Kidney (tissue), 22 donors: Measurements from ENCODE around the gene PIF1. TPM values are rescaled to one million over a fixed set of nuclear protein-coding genes. Genes with fewer than 3 reads are reported as not detected.

Experiments
- DNase-seq, 5 donors: peaks; one replicate each; pipeline ENCODE4 v3.0.0-alpha.2; 2013 to 2020
- FAIRE-seq: peaks from 2 replicates; lab custom pipeline; 2012; peaks lifted over from hg19 to GRCh38; lab: Jason Lieb, UNC
- H3K27ac ChIP-seq, 2 donors: one replicate each; pipeline ENCODE4 v1.7.0; 2013; ENCODE audit warnings: low read depth in 2 of 2, low read length in 2 of 2, inconsistent platforms in 1 of 2
- H3K27me3 ChIP-seq: one replicate; pipeline ENCODE4 v1.7.1; 2013; ENCODE audit warnings: low read length, inconsistent platforms; ENCODE audit not compliant: control insufficient read depth, insufficient read depth
- H3K36me3 ChIP-seq, 3 donors: one replicate each; pipeline versions ENCODE4 v1.7.0 to v1.7.1; 2013; ENCODE audit warnings: low read length in 3 of 3, control low read depth in 1 of 3, inconsistent platforms in 1 of 3; ENCODE audit not compliant: insufficient read depth in 3 of 3, control insufficient read depth in 2 of 3
- H3K4me1 ChIP-seq, 3 donors: one replicate each; pipeline versions ENCODE4 v1.7.0 to v1.7.1; 2013; ENCODE audit warnings: low read length in 3 of 3, inconsistent platforms in 1 of 3, low read depth in 1 of 3; ENCODE audit not compliant: control insufficient read depth in 2 of 3, insufficient read depth in 2 of 3
- H3K4me3 ChIP-seq, 3 donors: one replicate each; pipeline versions ENCODE4 v1.7.0 to v1.8.1; 2013; ENCODE audit warnings: low read length in 3 of 3, control low read depth in 1 of 3, inconsistent platforms in 1 of 3
- H3K9ac ChIP-seq, 3 donors: one replicate each; pipeline versions ENCODE4 v1.7.0 to v1.7.1; 2013; ENCODE audit warnings: low read length in 3 of 3, control low read depth in 1 of 3, inconsistent platforms in 1 of 3
- H3K9me3 ChIP-seq, 3 donors: one replicate each; pipeline versions ENCODE4 v1.7.0 to v1.7.1; 2013; ENCODE audit warnings: low read length in 3 of 3, control low read depth in 1 of 3, inconsistent platforms in 1 of 3; ENCODE audit not compliant: control insufficient read depth in 2 of 3, insufficient read depth in 1 of 3
- CTCF ChIP-seq: IDR thresholded peaks from 3 replicates; pipeline ENCODE4 v1.5.1; 2012; ENCODE audit warnings: mild to moderate bottlenecking, moderate library complexity, borderline replicate concordance; ENCODE audit not compliant: insufficient read depth; ENCODE audit errors: extremely low read depth
- intact Hi-C: fragments of 100-400 bp; cut with DNase I; formaldehyde crosslinking; loops from one replicate; pipeline ENCODE4 v1.11.1; 2022
- long read RNA-seq, 10 donors: library from polyadenylated mRNA in 1 of 10; unstranded in 1 of 10; transcript quantifications; one replicate each; pipeline ENCODE4 v2.0.0 and lab custom pipeline, GENCODE V29; 2021 to 2026
- polyA plus RNA-seq: library from polyadenylated mRNA; stranded (reverse); fragments of 350-450 nt; fragmentation: Illumina TruSeq; extraction: RNeasy Lipid Tissue Mini Kit (QIAGEN cat#74804); gene quantifications from one replicate; pipeline ENCODE4 v1.2.3, GENCODE V29; 2014; ENCODE audit warnings: low read depth, low replicate concordance; ENCODE audit not compliant: insufficient read depth
- total RNA-seq: library from RNA; stranded (reverse); fragmentation: NEBNext Ultra II Directional; extraction: Animal tissue kit (Norgen Biotek cat#: 25700); gene quantifications from one replicate; pipeline ENCODE4 v1.2.1, GENCODE V29; 2021
- donor health status: control.
- donor health status: control.
- donor health status: control.
- donor health status: control.
- donor health status: control.
- donor health status: DM: yes; HTN: yes; CAD: no.
- donor health status: Normal renal cell carcinoma (clear cell type).

The PIF1 gene
- total RNA-seq: 2.0 TPM
- 0.47 TPM for polyA plus RNA-seq
- long read RNA-seq, donor 1, partial matches to known transcripts: 0 of 1 reads
- long read RNA-seq, donor 1, other reads (novel, unspliced or antisense): 0 of 1 reads
- long read RNA-seq, donor 2: 0 reads
- long read RNA-seq, donor 3: 0 reads
- long read RNA-seq, donor 4: 0 reads
- long read RNA-seq, donor 5: 0 reads
- long read RNA-seq, donor 6: 0 reads
- long read RNA-seq, donor 7: 0 reads
- long read RNA-seq, donor 8, partial matches to known transcripts: 0 of 1 reads
- long read RNA-seq, donor 8, other reads (novel, unspliced or antisense): 0 of 1 reads
- long read RNA-seq, donor 9: 0 reads
- long read RNA-seq, donor 10, partial matches to known transcripts: 0 of 3 reads
- long read RNA-seq, donor 10, other reads (novel, unspliced or antisense): 0 of 3 reads

- intact Hi-C loops: no loop called here
- Histone ChIP-seq H3K27me3 (no peaks in the 10 kb centered on the region), H3K27ac (no peak within 1 kb of the TSS), H3K9me3 (no peaks in the 10 kb centered on the region), H3K36me3 (no peaks in the 10 kb centered on the region), H3K4me1 (peaks cover 0 to 13% (median 9%) of the 10 kb centered on the region in 3 donors), H3K4me3 (peak within 1 kb of the TSS; percentile 60 to 72 (median 64)), H3K9ac (peak within 1 kb of the TSS; percentile 35 to 62 (median 48))
- TF ChIP-seq CTCF: no peak
- peak; percentile 90 to 100 (median 97) for DNase-seq
- peak; percentile 88 for FAIRE-seq
Observed at GRCh38 chr15:64825431-64826294, at the start of gene PIF1. Gene PIF1, minus strand, starts transcription at chr15:64825647. Its CDS starts 1,312 bp downstream, at chr15:64824335.

GRCh38 chr15:64870353-64870752, 44.9 kb upstream of the PIF1 start:
- DNase-seq: no peak
- FAIRE-seq: no peak
- TF ChIP-seq CTCF: no peak
- H3K9me3 ChIP-seq: no peaks in the 10 kb centered on the region
- no peaks in the 10 kb centered on the region for H3K4me1 ChIP-seq
- no peaks in the 10 kb centered on the region for H3K27me3 ChIP-seq
- no peak overlapping the region for H3K9ac ChIP-seq
- peaks cover 0 to 4% (median 0%) of the 10 kb centered on the region in 3 donors for H3K36me3 ChIP-seq
- no peak overlapping the region for H3K27ac ChIP-seq
- intact Hi-C loops: no loop called here
- H3K4me3 ChIP-seq: no peak overlapping the region

GRCh38 chr15:64869501-64869900, 44.1 kb upstream of the PIF1 start:
- no peak overlapping the region for H3K27ac ChIP-seq

More at GRCh38 chr15:64869501-64869900, 44.1 kb upstream of the PIF1 start:
- DNase-seq (no peak), FAIRE-seq (no peak)
- Histone ChIP-seq H3K36me3 (peaks cover 0 to 5% (median 0%) of the 10 kb centered on the region in 3 donors), H3K9ac (no peak overlapping the region), H3K4me1 (no peaks in the 10 kb centered on the region), H3K4me3 (no peak overlapping the region), H3K9me3 (no peaks in the 10 kb centered on the region), H3K27me3 (no peaks in the 10 kb centered on the region)
- intact Hi-C loops: no loop called here
- TF ChIP-seq CTCF: no peak
